ENCODE measurements around the gene KCNAB1. TPM values are rescaled to one million over a fixed set of nuclear protein-coding genes. Genes with fewer than 3 reads are reported as not detected.

The KCNAB1 gene
- total and polyA plus RNA-seq, 2 donors (not counting 3 experiments of a cell fraction or from before 2014, with no cell fraction given), result 0.21 TPM; not detected in 1

DNA sequence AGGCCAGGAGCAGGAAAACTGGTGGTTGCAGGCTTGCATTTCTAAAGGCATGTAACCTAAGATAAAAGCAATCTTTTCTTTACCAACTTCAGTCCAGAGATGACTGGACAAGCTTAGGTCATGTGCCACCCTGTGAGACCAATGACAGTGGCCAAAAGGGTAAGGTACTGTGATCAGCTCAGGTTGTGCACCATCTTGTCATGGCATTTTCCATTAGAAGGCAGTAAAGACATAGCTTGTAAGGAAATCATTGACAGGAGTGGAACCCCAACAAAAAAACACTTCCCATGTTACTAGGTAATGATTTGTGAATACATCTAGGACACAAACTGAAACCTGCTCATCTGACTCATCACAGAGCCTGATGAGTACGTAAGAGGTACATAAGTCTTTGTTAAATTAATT, 399.4 kb downstream of the KCNAB1 start:
- no peak overlapping the region for H3K4me2 ChIP-seq (ENCODE audit: insufficient read depth, low read length)
- no peak overlapping the region for H2AFZ ChIP-seq (ENCODE audit: low read depth, low read length)
- no peak overlapping the region for H3K27ac ChIP-seq (ENCODE audit: insufficient read depth, low read depth, low read length)
- no peaks in the 10 kb centered on the region for H3K36me3 ChIP-seq (ENCODE audit: control insufficient read depth in 2 of 2, extremely low read depth in 1 of 2, insufficient read depth in 2 of 2, low read length in 2 of 2)
- ChIA-PET POLR2A (no interaction called here), CTCF (interaction anchor here (1.1 to 2.4 kb wide), 3 partner anchors 10 to 369 kb away, joined by 3 to 17 read pairs (median 3); no protein-coding TSS in a partner anchor)
- no peak overlapping the region for H3K9ac ChIP-seq (replicated peaks; ENCODE audit: extremely low read depth, insufficient read depth, low read length)
- no peaks in the 10 kb centered on the region for H3K9me1 ChIP-seq (replicated peaks; ENCODE audit: control insufficient read depth, extremely low read depth, insufficient read depth, low read length)
- TF ChIP-seq MYC (IDR thresholded peaks at IDR 0.05; ENCODE audit: low read depth, low read length), result no peak
- no peak for TF ChIP-seq JUN (IDR thresholded peaks at IDR 0.05; ENCODE audit: borderline replicate concordance, insufficient read depth, insufficient read length, low read depth)
- TF ChIP-seq FOS (IDR thresholded peaks at IDR 0.05; ENCODE audit: borderline replicate concordance, insufficient read depth, low read length), result no peak
- no peak for TF ChIP-seq POLR2AphosphoS5 (IDR thresholded peaks at IDR 0.05; ENCODE audit: insufficient read depth, low read depth, low read length)
- TF ChIP-seq GATA2 (IDR thresholded peaks at IDR 0.05; ENCODE audit: insufficient read depth, insufficient read length, low read depth, low read length), result no peak
- TF ChIP-seq EZH2 (IDR thresholded peaks at IDR 0.05; ENCODE audit: borderline replicate concordance, low read depth, low read length, severe bottlenecking), result no peak
- TF ChIP-seq, protein P1, sequence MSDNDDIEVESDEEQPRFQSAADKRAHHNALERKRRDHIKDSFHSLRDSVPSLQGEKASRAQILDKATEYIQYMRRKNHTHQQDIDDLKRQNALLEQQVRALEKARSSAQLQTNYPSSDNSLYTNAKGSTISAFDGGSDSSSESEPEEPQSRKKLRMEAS (IDR thresholded peaks at IDR 0.05; ENCODE audit: insufficient read depth, insufficient read length), result no peak
- no peak for TF ChIP-seq CTCF (IDR thresholded peaks at IDR 0.05; ENCODE audit: extremely low read depth in 1 of 2, insufficient read depth in 1 of 2, low read depth in 1 of 2, low read length in 2 of 2)
- TF ChIP-seq POLR2A (IDR thresholded peaks at IDR 0.05; ENCODE audit: low read depth, low read length), result no peak
- H4K20me1 ChIP-seq (replicated peaks; ENCODE audit: control insufficient read depth, extremely low read depth, insufficient read depth, low read length), result no peaks in the 10 kb centered on the region
- peaks cover 3 to 10% of the 10 kb centered on the region in 2 experiments for H3K27me3 ChIP-seq (ENCODE audit: control insufficient read depth in 2 of 2, insufficient read depth in 2 of 2, low read length in 2 of 2)
- H3K9me3 ChIP-seq (replicated peaks; ENCODE audit: control insufficient read depth, insufficient read depth, low read length), result no peaks in the 10 kb centered on the region
- intact Hi-C loops (cut with micrococcal nuclease) (no loop called here), dilution Hi-C loops (cut with MboI; ENCODE audit: extremely low pct_ligation_motif_present, low sequenced_read_pairs) (loop anchor here (25.0 kb wide), 1 partner anchor 357 kb away; no protein-coding TSS in a partner anchor)
- FAIRE-seq (no peak), DNase-seq (ENCODE audit: low read depth, low spot score) (no peak)
- H3K4me3 ChIP-seq (replicated peaks in 1 of 3; ENCODE audit: insufficient read depth in 1 of 3, low read depth in 1 of 3, low read length in 3 of 3), result no peak overlapping the region
- no peaks in the 10 kb centered on the region for H3K4me1 ChIP-seq (ENCODE audit: control insufficient read depth, extremely low read depth, insufficient read depth, low read length)
- BruUV-seq (replicated peaks), result no TSS peak
- no peaks in the 10 kb centered on the region for H3K79me2 ChIP-seq (ENCODE audit: control insufficient read depth, insufficient read depth, low read length)

Data from endothelial cell of umbilical vein (primary cell).